K562 (cell line): ENCODE data around the gene POLA1. TPM values are rescaled to one million over a fixed set of nuclear protein-coding genes. Genes with fewer than 3 reads are reported as not detected.

Source experiments
- ATAC-seq: fragments of 200-7000 bp; cut with Tn5 transposase; 3 replicates; pipeline ENCODE4 v1.9.1; 2020; ENCODE audit warnings: moderate library complexity
- BruUV-seq: library from RNA; stranded (reverse); fragments of 400-500 nt; replicated peaks from 2 replicates; lab custom pipeline; 2021; lab: Mats Ljungman, UMichigan
- CTCF ChIA-PET: fragments of 300-600 bp; formaldehyde crosslinking; extraction: SDS; loops from one replicate; lab custom pipeline; 2021; ENCODE audit warnings: low intra/inter-chr PET ratio; lab: Yijun Ruan, JAX
- POLR2A ChIA-PET: fragments of 300-600, 350-650 bp; sonication (Branson Sonifier 250); formaldehyde crosslinking; extraction: SDS; loops from one replicate; lab custom pipeline; 2021; ENCODE audit warnings: antibody characterized with exemption, inconsistent platforms; lab: Yijun Ruan, JAX
- DNase-seq, 4 experiments: peaks; one replicate each; pipeline versions ENCODE4 v3.0.0 to v3.0.0-alpha.2; 2011 to 2018; ENCODE audit warnings: low spot score in 3 of 4, mixed read lengths in 3 of 4; ENCODE audit errors: extremely low read depth in 1 of 4
- FAIRE-seq: peaks from 2 replicates; lab custom pipeline; 2011; peaks lifted over from hg19 to GRCh38; lab: Jason Lieb, UNC
- H2AFZ ChIP-seq: 2 replicates; pipeline ENCODE4 v1.6.0; 2011; ENCODE audit warnings: low read depth, low read length, control low read depth, inconsistent platforms
- H3K27ac ChIP-seq: fragments of 200-600 bp; 3 replicates; pipeline ENCODE4 v1.8.0; 2011; ENCODE audit warnings: low read depth, mild to moderate bottlenecking, control low read depth, inconsistent platforms, low read length, moderate library complexity, mixed read lengths; ENCODE audit errors: extremely low read depth
- H3K27me3 ChIP-seq, 2 experiments: fragments of 300-600 bp in 1 of 2; 2 replicates in 1 of 2; 3 replicates in 1 of 2; pipeline versions ENCODE4 v1.6.0 to v1.8.0; 2011; ENCODE audit warnings: inconsistent platforms in 2 of 2, low read length in 2 of 2, mild to moderate bottlenecking in 1 of 2, mixed read lengths in 1 of 2, moderate library complexity in 1 of 2; ENCODE audit not compliant: control insufficient read depth in 2 of 2, insufficient read depth in 2 of 2
- H3K36me3 ChIP-seq: fragments of 300-600 bp; 3 replicates; pipeline ENCODE4 v1.8.0; 2011; ENCODE audit warnings: mild to moderate bottlenecking, low read length, inconsistent platforms; ENCODE audit not compliant: control insufficient read depth, insufficient read depth
- H3K4me1 ChIP-seq, 2 experiments: fragments of 200-600 bp in 1 of 2; replicated peaks in 1 of 2; 2 replicates in 1 of 2; 3 replicates in 1 of 2; pipeline versions ENCODE4 v1.5.1 to v1.8.0; 2011; ENCODE audit warnings: inconsistent platforms in 2 of 2, low read length in 2 of 2, mild to moderate bottlenecking in 1 of 2, mixed read lengths in 1 of 2, moderate library complexity in 1 of 2; ENCODE audit not compliant: control insufficient read depth in 2 of 2, insufficient read depth in 2 of 2
- H3K4me2 ChIP-seq: 2 replicates; pipeline ENCODE4 v1.6.1; 2011; ENCODE audit warnings: low read length, control low read depth, inconsistent platforms, mixed read lengths; ENCODE audit not compliant: insufficient read depth
- H3K4me3 ChIP-seq: fragments of 200-600 bp; sonication (generic), shearing (Covaris generic); 2 replicates; pipeline ENCODE4 v1.5.1; 2016; ENCODE audit warnings: control low read depth, inconsistent platforms
- H3K79me2 ChIP-seq: fragments of 200-600 bp; 3 replicates; pipeline ENCODE4 v1.8.0; 2011; ENCODE audit warnings: low read length, inconsistent platforms; ENCODE audit not compliant: control insufficient read depth, insufficient read depth
- H3K9ac ChIP-seq, 2 experiments: 2 replicates each; pipeline versions ENCODE4 v1.6.0 to v1.6.1; 2011; ENCODE audit warnings: low read depth in 2 of 2, low read length in 2 of 2, control low read depth in 1 of 2, inconsistent platforms in 1 of 2, mild to moderate bottlenecking in 1 of 2, mixed read lengths in 1 of 2; ENCODE audit not compliant: insufficient read depth in 1 of 2
- H3K9me1 ChIP-seq: one replicate; pipeline ENCODE4 v1.6.0; 2011; ENCODE audit warnings: inconsistent platforms, mild to moderate bottlenecking, low read length, moderate library complexity; ENCODE audit not compliant: control insufficient read depth, insufficient read depth
- H3K9me3 ChIP-seq: replicated peaks from 2 replicates; pipeline ENCODE4 v1.5.1; 2011; ENCODE audit warnings: low read depth, low read length, inconsistent platforms; ENCODE audit not compliant: control insufficient read depth, insufficient read depth
- H4K20me1 ChIP-seq: replicated peaks from 2 replicates; pipeline ENCODE4 v1.6.1; 2011; ENCODE audit warnings: low read length, inconsistent platforms, mixed read lengths; ENCODE audit not compliant: control insufficient read depth, insufficient read depth
- CBFA2T3 ChIP-seq: fragments of 450-650 bp; IDR thresholded peaks from 2 replicates; pipeline ENCODE4 v1.6.1; 2017
- HOXB6 ChIP-seq: fragments of 250-450 bp; sonication (Bioruptor Pico); IDR thresholded peaks from 2 replicates; pipeline ENCODE4 v1.5.1; 2022; ENCODE audit warnings: mild to moderate bottlenecking, borderline replicate concordance
- MAFK ChIP-seq: IDR thresholded peaks from 2 replicates; pipeline ENCODE4 v1.6.1; 2011; ENCODE audit warnings: low read length, improper control_type of control experiment
- POLR2H ChIP-seq: IDR thresholded peaks from 2 replicates; pipeline ENCODE4 v1.6.1; 2016; ENCODE audit warnings: missing genetic modification characterization, low read depth, mild to moderate bottlenecking, control low read depth, missing compliant biosample characterization, moderate library complexity
- RBM34 ChIP-seq: fragments of 200-400 bp; formaldehyde crosslinking; IDR thresholded peaks from 2 replicates; pipeline ENCODE4 v1.6.1; 2018; ENCODE audit warnings: low read length, borderline replicate concordance; ENCODE audit not compliant: insufficient read depth
- TFAM ChIP-seq: fragments of 250-450 bp; sonication (Bioruptor Pico); conservative IDR thresholded peaks from 2 replicates; pipeline ENCODE4 v1.5.0; 2021; ENCODE audit warnings: mild to moderate bottlenecking, moderate library complexity
- THRA ChIP-seq: fragments of 450-650 bp; IDR thresholded peaks from 2 replicates; pipeline ENCODE4 v1.6.1; 2017; ENCODE audit warnings: mild to moderate bottlenecking, moderate library complexity
- TRIM24 ChIP-seq, 2 experiments: fragments of 450-650 bp; IDR thresholded peaks; 2 replicates each; pipeline ENCODE4 v1.6.1; 2016
- ZNF263 ChIP-seq: sonication (generic); formaldehyde crosslinking; IDR thresholded peaks from 2 replicates; pipeline ENCODE4 v1.8.0; 2022; ENCODE audit warnings: mild to moderate bottlenecking, missing genetic modification reagents, borderline replicate concordance
- WGBS: fragments of 100-300 bp; shearing (Covaris generic); methylation state at CpG from one replicate; pipeline ENCODE4 v1.1.6; 2016; ENCODE audit warnings: low coverage, mixed read lengths; ENCODE audit not compliant: insufficient coverage; ENCODE audit errors: missing lambda C conversion rate; 5-methylcytosine and 5-hydroxymethylcytosine counted together
- in situ Hi-C: fragments of 300-500 bp; cut with MboI; formaldehyde crosslinking; loops from 4 replicates; pipeline ENCODE4 v1.15.0; 2018; ENCODE audit warnings: inconsistent platforms, mixed read lengths
- intact Hi-C: fragments of 100-400 bp; cut with micrococcal nuclease; formaldehyde crosslinking; loops from 2 replicates; pipeline ENCODE4 v1.14.2; 2022
- polyA plus RNA-seq, 8 experiments: library from polyadenylated mRNA; depleted of rRNA in 4 of 8; stranded (reverse) in 5 of 8; unstranded in 3 of 8; fragments of >200 nt; fragmentation: Nextera tagmentation in 2 of 8; fragmentation: Illumina TruSeq in 1 of 8; extraction: Ambion mirVana in 2 of 8; extraction: Trizol in 1 of 8; gene quantifications; 2 replicates each; pipeline versions ENCODE4 v1.2.1 to v1.2.3, GENCODE V29; 2011 to 2014; ENCODE audit warnings: inconsistent platforms in 1 of 8, missing spikeins in 1 of 8
- total RNA-seq, 7 experiments: library from RNA; depleted of rRNA in 6 of 7; stranded (reverse); fragments of >200 nt in 6 of 7; fragmentation: Illumina TruSeq in 2 of 7; extraction: Trizol in 2 of 7; gene quantifications; 2 replicates each; pipeline versions ENCODE4 v1.2.1 to v1.2.3, GENCODE V29; 2011 to 2021; ENCODE audit warnings: low replicate concordance in 1 of 7
- TF ChIP-seq, protein P1 (sequence below), 2 experiments: fragments of 150-350 bp in 1 of 2; IDR thresholded peaks; 2 replicates each; pipeline ENCODE4 v1.6.1; 2012 to 2016; ENCODE audit warnings: low read depth in 2 of 2, low read length in 2 of 2, mild to moderate bottlenecking in 1 of 2, moderate library complexity in 1 of 2

The POLA1 gene
- total and polyA plus RNA-seq, 9 of the 15 experiments (the other 6 are each of a cell fraction or from before 2014, with no cell fraction given): 8.6 to 48.4 (median 27.4) TPM

GRCh38 chrX:24768556-24768955 is 74.8 kb downstream of the POLA1 start (continued):
- no peak for TF ChIP-seq TRIM24 (IDR thresholded peaks at IDR 0.05)
- no peak for TF ChIP-seq HOXB6 (CRISPR knock-in tag)

DNA sequence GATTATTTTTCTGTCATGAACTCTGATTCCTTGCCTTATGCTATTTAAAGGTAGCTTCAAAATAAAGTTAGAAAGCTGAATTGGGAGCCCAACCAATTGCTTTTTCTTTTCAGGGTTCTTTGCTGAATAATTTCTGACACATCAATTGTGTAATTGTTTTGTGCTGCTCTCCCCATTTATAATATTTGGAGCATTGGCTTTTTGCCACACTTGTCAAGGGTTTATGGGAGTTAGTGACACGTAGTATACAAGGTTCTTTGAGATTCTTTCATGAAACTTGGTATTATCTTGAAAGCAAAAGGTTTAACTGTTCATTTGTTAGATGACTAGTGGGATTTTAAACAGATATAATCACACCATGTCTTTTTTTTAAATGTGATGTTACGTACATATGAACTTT is 80.9 kb downstream of the POLA1 start:
- TF ChIP-seq THRA (no peak), ZNF263 (CRISPR knock-in tag) (no peak), MAFK (no peak), TFAM (CRISPR knock-in tag) (no peak), POLR2H (tag) (no peak), RBM34 (no peak), CBFA2T3 (no peak)
- TF ChIP-seq, protein P1, sequence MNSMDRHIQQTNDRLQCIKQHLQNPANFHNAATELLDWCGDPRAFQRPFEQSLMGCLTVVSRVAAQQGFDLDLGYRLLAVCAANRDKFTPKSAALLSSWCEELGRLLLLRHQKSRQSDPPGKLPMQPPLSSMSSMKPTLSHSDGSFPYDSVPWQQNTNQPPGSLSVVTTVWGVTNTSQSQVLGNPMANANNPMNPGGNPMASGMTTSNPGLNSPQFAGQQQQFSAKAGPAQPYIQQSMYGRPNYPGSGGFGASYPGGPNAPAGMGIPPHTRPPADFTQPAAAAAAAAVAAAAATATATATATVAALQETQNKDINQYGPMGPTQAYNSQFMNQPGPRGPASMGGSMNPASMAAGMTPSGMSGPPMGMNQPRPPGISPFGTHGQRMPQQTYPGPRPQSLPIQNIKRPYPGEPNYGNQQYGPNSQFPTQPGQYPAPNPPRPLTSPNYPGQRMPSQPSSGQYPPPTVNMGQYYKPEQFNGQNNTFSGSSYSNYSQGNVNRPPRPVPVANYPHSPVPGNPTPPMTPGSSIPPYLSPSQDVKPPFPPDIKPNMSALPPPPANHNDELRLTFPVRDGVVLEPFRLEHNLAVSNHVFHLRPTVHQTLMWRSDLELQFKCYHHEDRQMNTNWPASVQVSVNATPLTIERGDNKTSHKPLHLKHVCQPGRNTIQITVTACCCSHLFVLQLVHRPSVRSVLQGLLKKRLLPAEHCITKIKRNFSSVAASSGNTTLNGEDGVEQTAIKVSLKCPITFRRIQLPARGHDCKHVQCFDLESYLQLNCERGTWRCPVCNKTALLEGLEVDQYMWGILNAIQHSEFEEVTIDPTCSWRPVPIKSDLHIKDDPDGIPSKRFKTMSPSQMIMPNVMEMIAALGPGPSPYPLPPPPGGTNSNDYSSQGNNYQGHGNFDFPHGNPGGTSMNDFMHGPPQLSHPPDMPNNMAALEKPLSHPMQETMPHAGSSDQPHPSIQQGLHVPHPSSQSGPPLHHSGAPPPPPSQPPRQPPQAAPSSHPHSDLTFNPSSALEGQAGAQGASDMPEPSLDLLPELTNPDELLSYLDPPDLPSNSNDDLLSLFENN (IDR thresholded peaks at IDR 0.05; ENCODE audit: low read depth in 2 of 2, low read length in 2 of 2): no peak
- H3K4me2 ChIP-seq: no peak overlapping the region
- BruUV-seq: no TSS peak
- H3K79me2 ChIP-seq: no peaks in the 10 kb centered on the region
- ATAC-seq (no peak), DNase-seq (no peak), FAIRE-seq (no peak)
- in situ Hi-C loops (no loop called here), intact Hi-C loops (no loop called here)
- no peak overlapping the region for H3K27ac ChIP-seq
- H2AFZ ChIP-seq: no peak overlapping the region
- no peaks in the 10 kb centered on the region for H3K9me1 ChIP-seq
- H3K36me3 ChIP-seq: peaks cover 55% of the 10 kb centered on the region; the same call in 2 of the 3 replicates
- H3K9ac ChIP-seq: no peak overlapping the region
- H3K9me3 ChIP-seq: no peaks in the 10 kb centered on the region
- no peaks in the 10 kb centered on the region for H3K27me3 ChIP-seq
- no peaks in the 10 kb centered on the region for H4K20me1 ChIP-seq
- no peak overlapping the region for H3K4me3 ChIP-seq
- H3K4me1 ChIP-seq: no peaks in the 10 kb centered on the region
- POLR2A ChIA-PET: no interaction called here
- CTCF ChIA-PET: no interaction called here
- 82% methylated on average over 2 of the region's 2 CpGs for WGBS
